GM18520 (cell line): Measurements from ENCODE around the gene DPPA2.
"Not testable (repeated sequence)": the region's sequence is repeated elsewhere in the genome, so short reads cannot be mapped to it uniquely, and the experiment has no call there.

ENCODE experiments used
- ATAC-seq: cut with Tn5 transposase; IDR thresholded peaks from one replicate; pipeline ENCODE4 v1.9.1; 2021; ENCODE audit not compliant: unreplicated experiment

Gene DPPA2

GRCh38 chr3:109316162-109316730 is at the start of gene DPPA2:
Gene DPPA2 (minus strand): TSS chr3:109316517. CDS start chr3:109314542, 1,975 bp downstream.
- no peak for ATAC-seq

GRCh38 chr3:109364088-109364487 is 47.8 kb upstream of the DPPA2 start:
- ATAC-seq, result no peak

- no peak for ATAC-seq
These were observed 47.3 kb upstream of the DPPA2 start for GRCh38 chr3:109363634-109364033.

- no peak for ATAC-seq
These were observed 46.5 kb upstream of the DPPA2 start for GRCh38 chr3:109362823-109363222.

- ATAC-seq, result not testable (repeated sequence)
These were observed 42.5 kb upstream of the DPPA2 start for GRCh38 chr3:109358809-109359208.

- no peak for ATAC-seq
These were observed 40.3 kb upstream of the DPPA2 start for GRCh38 chr3:109356442-109357155.

- ATAC-seq, result no peak
These were observed 39.5 kb upstream of the DPPA2 start for GRCh38 chr3:109355625-109356441.

- ATAC-seq, result no peak
These were observed 36.7 kb upstream of the DPPA2 start for GRCh38 chr3:109353057-109353456.

- ATAC-seq, result no peak
These were observed 34.9 kb upstream of the DPPA2 start for GRCh38 chr3:109351231-109351630.

GRCh38 chr3:109346770-109347295 is 30.5 kb upstream of the DPPA2 start:
- no peak for ATAC-seq

GRCh38 chr3:109346099-109346498 is 29.8 kb upstream of the DPPA2 start:
- ATAC-seq, result no peak

GRCh38 chr3:109339714-109340648 is 23.7 kb upstream of the DPPA2 start:
- ATAC-seq, result no peak

- no peak for ATAC-seq
These were observed 22.9 kb upstream of the DPPA2 start for GRCh38 chr3:109339197-109339596.

- ATAC-seq, result no peak
These were observed 22.0 kb upstream of the DPPA2 start for GRCh38 chr3:109338322-109338721.

- no peak for ATAC-seq
These were observed 21.1 kb upstream of the DPPA2 start, which contains the start of gene DPPA4 for GRCh38 chr3:109337393-109337792. Gene DPPA4 (minus strand): TSS chr3:109337546. CDS start chr3:109337517, 29 bp downstream.

- ATAC-seq, result no peak
These were observed 20.1 kb upstream of the DPPA2 start for GRCh38 chr3:109336291-109336861.

GRCh38 chr3:109334572-109334971 is 18.3 kb upstream of the DPPA2 start:
- ATAC-seq, result no peak

- no peak for ATAC-seq
These were observed 15.4 kb upstream of the DPPA2 start for GRCh38 chr3:109331692-109332091.

GRCh38 chr3:109330405-109330804 is 14.1 kb upstream of the DPPA2 start:
- no peak for ATAC-seq

GRCh38 chr3:109328202-109328601 is 11.9 kb upstream of the DPPA2 start:
- no peak for ATAC-seq
